GM12874 (cell line): ENCODE data around the gene ZNF865.

ENCODE experiments used
- TF ChIP-seq, protein P1 (sequence below): IDR thresholded peaks from 2 replicates; pipeline ENCODE4 v1.5.1; 2011; ENCODE audit warnings: low read depth, mild to moderate bottlenecking, control low read depth, low read length, moderate library complexity; ENCODE audit not compliant: insufficient read depth

ZNF865 gene

GRCh38 chr19:55666343-55667005 is 61.0 kb downstream of the ZNF865 start:
- TF ChIP-seq, protein P1, sequence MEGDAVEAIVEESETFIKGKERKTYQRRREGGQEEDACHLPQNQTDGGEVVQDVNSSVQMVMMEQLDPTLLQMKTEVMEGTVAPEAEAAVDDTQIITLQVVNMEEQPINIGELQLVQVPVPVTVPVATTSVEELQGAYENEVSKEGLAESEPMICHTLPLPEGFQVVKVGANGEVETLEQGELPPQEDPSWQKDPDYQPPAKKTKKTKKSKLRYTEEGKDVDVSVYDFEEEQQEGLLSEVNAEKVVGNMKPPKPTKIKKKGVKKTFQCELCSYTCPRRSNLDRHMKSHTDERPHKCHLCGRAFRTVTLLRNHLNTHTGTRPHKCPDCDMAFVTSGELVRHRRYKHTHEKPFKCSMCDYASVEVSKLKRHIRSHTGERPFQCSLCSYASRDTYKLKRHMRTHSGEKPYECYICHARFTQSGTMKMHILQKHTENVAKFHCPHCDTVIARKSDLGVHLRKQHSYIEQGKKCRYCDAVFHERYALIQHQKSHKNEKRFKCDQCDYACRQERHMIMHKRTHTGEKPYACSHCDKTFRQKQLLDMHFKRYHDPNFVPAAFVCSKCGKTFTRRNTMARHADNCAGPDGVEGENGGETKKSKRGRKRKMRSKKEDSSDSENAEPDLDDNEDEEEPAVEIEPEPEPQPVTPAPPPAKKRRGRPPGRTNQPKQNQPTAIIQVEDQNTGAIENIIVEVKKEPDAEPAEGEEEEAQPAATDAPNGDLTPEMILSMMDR, result no peak
